ENCODE results near the gene SCAMP4. TPM values are rescaled to one million over a fixed set of nuclear protein-coding genes. Genes with fewer than 3 reads are reported as not detected.

Gene SCAMP4
- total and polyA plus RNA-seq, 2 of the 13 experiments (the other 11 are each of a cell fraction or from before 2014, with no cell fraction given), result 10.7 to 13.7 TPM

DNA sequence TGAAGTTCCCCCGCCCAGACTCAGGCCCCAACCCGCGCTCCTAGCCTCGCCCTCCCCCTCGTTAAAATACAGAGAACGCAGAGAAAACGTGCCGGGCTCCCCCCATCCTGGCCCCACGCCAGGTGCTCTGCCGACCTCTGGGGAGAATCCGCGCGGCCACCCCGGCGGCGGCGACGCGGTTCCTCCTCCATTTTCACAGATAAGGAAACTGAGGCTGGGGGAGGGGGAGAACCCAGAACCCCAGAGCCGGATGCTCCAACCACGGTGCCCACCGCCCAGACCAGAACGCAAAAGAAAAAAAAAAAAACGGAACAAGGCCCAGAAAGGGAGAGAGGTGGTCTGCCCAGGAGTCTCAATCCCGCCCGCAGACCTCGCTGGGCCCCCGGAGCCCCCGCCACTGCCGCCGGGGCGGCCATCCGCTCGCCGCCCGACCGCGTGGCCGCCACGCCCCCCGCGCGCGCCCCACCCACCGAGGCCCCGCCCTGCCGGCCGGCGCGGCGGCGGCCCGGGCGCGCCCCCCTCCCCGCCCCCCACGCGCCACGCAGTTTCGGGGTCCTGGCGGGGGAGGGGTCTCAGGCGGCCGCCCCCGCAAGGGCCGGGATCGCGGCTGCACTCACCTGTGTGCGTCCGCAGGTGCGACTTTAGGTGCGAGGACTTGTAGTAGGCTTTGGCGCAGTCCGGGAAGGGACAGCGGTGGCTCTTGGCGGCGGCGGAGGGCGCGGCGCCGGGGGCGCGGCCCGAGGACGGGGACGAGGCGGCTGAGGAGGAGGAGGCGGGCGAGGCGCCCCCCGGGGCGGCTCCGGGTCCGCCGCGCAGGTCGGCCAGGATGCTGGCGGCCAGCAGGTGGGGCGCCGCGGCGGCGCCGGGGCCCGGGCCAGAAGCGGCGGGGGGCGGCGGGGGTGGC is 42.5 kb upstream of the SCAMP4 start (continued):
- TF ChIP-seq ZNF703 (CRISPR knock-in tag; IDR thresholded peaks at IDR 0.05; ENCODE audit: borderline replicate concordance) (no peak), FOXO1 (CRISPR knock-in tag; IDR thresholded peaks at IDR 0.05) (no peak), ZNF781 (CRISPR knock-in tag; IDR thresholded peaks at IDR 0.05; ENCODE audit: borderline replicate concordance, not compliant biosample characterization) (no peak), KDM5B (CRISPR knock-in tag; IDR thresholded peaks at IDR 0.05; ENCODE audit: borderline replicate concordance) (peak; percentile 3; the same call in 1 of the 2 replicates), SMAD1 (CRISPR knock-in tag; IDR thresholded peaks at IDR 0.05; ENCODE audit: borderline replicate concordance, low read depth) (no peak), ZNF138 (CRISPR knock-in tag; IDR thresholded peaks at IDR 0.05; ENCODE audit: low read depth) (no peak), ATRX (CRISPR knock-in tag; IDR thresholded peaks at IDR 0.05; ENCODE audit: borderline replicate concordance) (no peak), ZSCAN25 (CRISPR knock-in tag; IDR thresholded peaks at IDR 0.05) (no peak), AKAP8 (CRISPR knock-in tag; IDR thresholded peaks at IDR 0.05) (no peak), NR1H2 (CRISPR knock-in tag; IDR thresholded peaks at IDR 0.05; ENCODE audit: borderline replicate concordance, low read depth) (no peak)
- TF ChIP-seq, protein P1, sequence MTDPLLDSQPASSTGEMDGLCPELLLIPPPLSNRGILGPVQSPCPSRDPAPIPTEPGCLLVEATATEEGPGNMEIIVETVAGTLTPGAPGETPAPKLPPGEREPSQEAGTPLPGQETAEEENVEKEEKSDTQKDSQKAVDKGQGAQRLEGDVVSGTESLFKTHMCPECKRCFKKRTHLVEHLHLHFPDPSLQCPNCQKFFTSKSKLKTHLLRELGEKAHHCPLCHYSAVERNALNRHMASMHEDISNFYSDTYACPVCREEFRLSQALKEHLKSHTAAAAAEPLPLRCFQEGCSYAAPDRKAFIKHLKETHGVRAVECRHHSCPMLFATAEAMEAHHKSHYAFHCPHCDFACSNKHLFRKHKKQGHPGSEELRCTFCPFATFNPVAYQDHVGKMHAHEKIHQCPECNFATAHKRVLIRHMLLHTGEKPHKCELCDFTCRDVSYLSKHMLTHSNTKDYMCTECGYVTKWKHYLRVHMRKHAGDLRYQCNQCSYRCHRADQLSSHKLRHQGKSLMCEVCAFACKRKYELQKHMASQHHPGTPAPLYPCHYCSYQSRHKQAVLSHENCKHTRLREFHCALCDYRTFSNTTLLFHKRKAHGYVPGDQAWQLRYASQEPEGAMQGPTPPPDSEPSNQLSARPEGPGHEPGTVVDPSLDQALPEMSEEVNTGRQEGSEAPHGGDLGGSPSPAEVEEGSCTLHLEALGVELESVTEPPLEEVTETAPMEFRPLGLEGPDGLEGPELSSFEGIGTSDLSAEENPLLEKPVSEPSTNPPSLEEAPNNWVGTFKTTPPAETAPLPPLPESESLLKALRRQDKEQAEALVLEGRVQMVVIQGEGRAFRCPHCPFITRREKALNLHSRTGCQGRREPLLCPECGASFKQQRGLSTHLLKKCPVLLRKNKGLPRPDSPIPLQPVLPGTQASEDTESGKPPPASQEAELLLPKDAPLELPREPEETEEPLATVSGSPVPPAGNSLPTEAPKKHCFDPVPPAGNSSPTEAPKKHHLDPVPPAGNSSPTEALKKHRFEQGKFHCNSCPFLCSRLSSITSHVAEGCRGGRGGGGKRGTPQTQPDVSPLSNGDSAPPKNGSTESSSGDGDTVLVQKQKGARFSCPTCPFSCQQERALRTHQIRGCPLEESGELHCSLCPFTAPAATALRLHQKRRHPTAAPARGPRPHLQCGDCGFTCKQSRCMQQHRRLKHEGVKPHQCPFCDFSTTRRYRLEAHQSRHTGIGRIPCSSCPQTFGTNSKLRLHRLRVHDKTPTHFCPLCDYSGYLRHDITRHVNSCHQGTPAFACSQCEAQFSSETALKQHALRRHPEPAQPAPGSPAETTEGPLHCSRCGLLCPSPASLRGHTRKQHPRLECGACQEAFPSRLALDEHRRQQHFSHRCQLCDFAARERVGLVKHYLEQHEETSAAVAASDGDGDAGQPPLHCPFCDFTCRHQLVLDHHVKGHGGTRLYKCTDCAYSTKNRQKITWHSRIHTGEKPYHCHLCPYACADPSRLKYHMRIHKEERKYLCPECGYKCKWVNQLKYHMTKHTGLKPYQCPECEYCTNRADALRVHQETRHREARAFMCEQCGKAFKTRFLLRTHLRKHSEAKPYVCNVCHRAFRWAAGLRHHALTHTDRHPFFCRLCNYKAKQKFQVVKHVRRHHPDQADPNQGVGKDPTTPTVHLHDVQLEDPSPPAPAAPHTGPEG (CRISPR knock-in tag; IDR thresholded peaks at IDR 0.05), result no peak
- TF ChIP-seq, protein P2, sequence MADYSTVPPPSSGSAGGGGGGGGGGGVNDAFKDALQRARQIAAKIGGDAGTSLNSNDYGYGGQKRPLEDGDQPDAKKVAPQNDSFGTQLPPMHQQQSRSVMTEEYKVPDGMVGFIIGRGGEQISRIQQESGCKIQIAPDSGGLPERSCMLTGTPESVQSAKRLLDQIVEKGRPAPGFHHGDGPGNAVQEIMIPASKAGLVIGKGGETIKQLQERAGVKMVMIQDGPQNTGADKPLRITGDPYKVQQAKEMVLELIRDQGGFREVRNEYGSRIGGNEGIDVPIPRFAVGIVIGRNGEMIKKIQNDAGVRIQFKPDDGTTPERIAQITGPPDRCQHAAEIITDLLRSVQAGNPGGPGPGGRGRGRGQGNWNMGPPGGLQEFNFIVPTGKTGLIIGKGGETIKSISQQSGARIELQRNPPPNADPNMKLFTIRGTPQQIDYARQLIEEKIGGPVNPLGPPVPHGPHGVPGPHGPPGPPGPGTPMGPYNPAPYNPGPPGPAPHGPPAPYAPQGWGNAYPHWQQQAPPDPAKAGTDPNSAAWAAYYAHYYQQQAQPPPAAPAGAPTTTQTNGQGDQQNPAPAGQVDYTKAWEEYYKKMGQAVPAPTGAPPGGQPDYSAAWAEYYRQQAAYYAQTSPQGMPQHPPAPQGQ (CRISPR knock-in tag; IDR thresholded peaks at IDR 0.05; ENCODE audit: borderline replicate concordance), result no peak
- TF ChIP-seq, protein P3, sequence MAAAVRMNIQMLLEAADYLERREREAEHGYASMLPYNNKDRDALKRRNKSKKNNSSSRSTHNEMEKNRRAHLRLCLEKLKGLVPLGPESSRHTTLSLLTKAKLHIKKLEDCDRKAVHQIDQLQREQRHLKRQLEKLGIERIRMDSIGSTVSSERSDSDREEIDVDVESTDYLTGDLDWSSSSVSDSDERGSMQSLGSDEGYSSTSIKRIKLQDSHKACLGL (CRISPR knock-in tag; IDR thresholded peaks at IDR 0.05), result peak; percentile 56; the same call in 1 of the 2 replicates
- TF ChIP-seq, protein P4, sequence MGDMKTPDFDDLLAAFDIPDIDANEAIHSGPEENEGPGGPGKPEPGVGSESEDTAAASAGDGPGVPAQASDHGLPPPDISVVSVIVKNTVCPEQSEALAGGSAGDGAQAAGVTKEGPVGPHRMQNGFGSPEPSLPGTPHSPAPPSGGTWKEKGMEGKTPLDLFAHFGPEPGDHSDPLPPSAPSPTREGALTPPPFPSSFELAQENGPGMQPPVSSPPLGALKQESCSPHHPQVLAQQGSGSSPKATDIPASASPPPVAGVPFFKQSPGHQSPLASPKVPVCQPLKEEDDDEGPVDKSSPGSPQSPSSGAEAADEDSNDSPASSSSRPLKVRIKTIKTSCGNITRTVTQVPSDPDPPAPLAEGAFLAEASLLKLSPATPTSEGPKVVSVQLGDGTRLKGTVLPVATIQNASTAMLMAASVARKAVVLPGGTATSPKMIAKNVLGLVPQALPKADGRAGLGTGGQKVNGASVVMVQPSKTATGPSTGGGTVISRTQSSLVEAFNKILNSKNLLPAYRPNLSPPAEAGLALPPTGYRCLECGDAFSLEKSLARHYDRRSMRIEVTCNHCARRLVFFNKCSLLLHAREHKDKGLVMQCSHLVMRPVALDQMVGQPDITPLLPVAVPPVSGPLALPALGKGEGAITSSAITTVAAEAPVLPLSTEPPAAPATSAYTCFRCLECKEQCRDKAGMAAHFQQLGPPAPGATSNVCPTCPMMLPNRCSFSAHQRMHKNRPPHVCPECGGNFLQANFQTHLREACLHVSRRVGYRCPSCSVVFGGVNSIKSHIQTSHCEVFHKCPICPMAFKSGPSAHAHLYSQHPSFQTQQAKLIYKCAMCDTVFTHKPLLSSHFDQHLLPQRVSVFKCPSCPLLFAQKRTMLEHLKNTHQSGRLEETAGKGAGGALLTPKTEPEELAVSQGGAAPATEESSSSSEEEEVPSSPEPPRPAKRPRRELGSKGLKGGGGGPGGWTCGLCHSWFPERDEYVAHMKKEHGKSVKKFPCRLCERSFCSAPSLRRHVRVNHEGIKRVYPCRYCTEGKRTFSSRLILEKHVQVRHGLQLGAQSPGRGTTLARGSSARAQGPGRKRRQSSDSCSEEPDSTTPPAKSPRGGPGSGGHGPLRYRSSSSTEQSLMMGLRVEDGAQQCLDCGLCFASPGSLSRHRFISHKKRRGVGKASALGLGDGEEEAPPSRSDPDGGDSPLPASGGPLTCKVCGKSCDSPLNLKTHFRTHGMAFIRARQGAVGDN (CRISPR knock-in tag; IDR thresholded peaks at IDR 0.05), result peak; percentile 29

Measured in HepG2 (cell line).